H1 (cell line): ENCODE measurements around the gene CXXC4. TPM values are rescaled to one million over a fixed set of nuclear protein-coding genes. Genes with fewer than 3 reads are reported as not detected.

Experiments used
- CTCF ChIA-PET: fragments of 300-600 bp; sonication (Branson Sonifier 250); formaldehyde crosslinking; loops from one replicate; lab custom pipeline; 2021; ENCODE audit not compliant: partially characterized antibody; lab: Charles Lee
- POLR2A ChIA-PET: fragments of 300-600 bp; sonication (Branson Sonifier 250); formaldehyde crosslinking; loops from one replicate; lab custom pipeline; 2021; ENCODE audit warnings: inconsistent platforms; ENCODE audit not compliant: partially characterized antibody; lab: Charles Lee
- DNase-seq, 2 experiments: peaks; one replicate each; pipeline versions ENCODE4 v3.0.0 to v3.0.0-alpha.2; 2010 to 2022; ENCODE audit warnings: low spot score in 2 of 2, low read depth in 1 of 2, mixed read lengths in 1 of 2
- FAIRE-seq: peaks from 2 replicates; lab custom pipeline; 2011; peaks lifted over from hg19 to GRCh38; lab: Jason Lieb, UNC
- H2AFZ ChIP-seq: 2 replicates; pipeline ENCODE4 v1.8.1; 2012; ENCODE audit warnings: low read length, inconsistent platforms
- H2AK5ac ChIP-seq: 2 replicates; pipeline ENCODE4 v1.6.1; 2013; ENCODE audit warnings: low read depth, low read length
- H2BK120ac ChIP-seq: replicated peaks from 2 replicates; pipeline ENCODE3; 2013; ENCODE audit warnings: low read depth, low read length, inconsistent platforms
- H2BK12ac ChIP-seq: 2 replicates; pipeline ENCODE4 v1.6.1; 2013; ENCODE audit warnings: low read depth, low read length
- H2BK15ac ChIP-seq: 2 replicates; pipeline ENCODE4 v1.6.1; 2013; ENCODE audit warnings: low read length
- H2BK20ac ChIP-seq: 2 replicates; pipeline ENCODE4 v1.6.1; 2013; ENCODE audit warnings: low read length
- H2BK5ac ChIP-seq: 2 replicates; pipeline ENCODE4 v1.6.1; 2013; ENCODE audit warnings: low read depth, low read length
- H3K14ac ChIP-seq: 2 replicates; pipeline ENCODE4 v1.6.1; 2013; ENCODE audit warnings: inconsistent platforms; ENCODE audit not compliant: insufficient read length
- H3K18ac ChIP-seq: 2 replicates; pipeline ENCODE4 v1.6.1; 2013; ENCODE audit warnings: low read length; ENCODE audit errors: extremely low read depth
- H3K23ac ChIP-seq: 2 replicates; pipeline ENCODE4 v1.6.1; 2013; ENCODE audit warnings: inconsistent platforms; ENCODE audit not compliant: insufficient read length
- H3K23me2 ChIP-seq: 2 replicates; pipeline ENCODE4 v1.6.1; 2013; ENCODE audit warnings: low read depth, low read length
- H3K27ac ChIP-seq: 2 replicates; pipeline ENCODE4 v1.6.1; 2011; ENCODE audit warnings: low read depth, low read length, inconsistent platforms
- H3K27me3 ChIP-seq, 4 experiments: replicated peaks in 1 of 4; 1 replicate in 1 of 4; 2 replicates in 3 of 4; pipeline versions ENCODE4 v1.6.1 to v1.8.1; 2011 to 2013; ENCODE audit warnings: low read length in 3 of 4, mild to moderate bottlenecking in 3 of 4, inconsistent platforms in 2 of 4, mixed read lengths in 2 of 4, moderate library complexity in 1 of 4; ENCODE audit not compliant: control insufficient read depth in 3 of 4, insufficient read depth in 3 of 4; ENCODE audit errors: extremely low read depth in 1 of 4
- H3K36me3 ChIP-seq, 4 experiments: 2 replicates each; pipeline versions ENCODE4 v1.6.1 to v1.8.1; 2011 to 2013; ENCODE audit warnings: mild to moderate bottlenecking in 4 of 4, low read length in 3 of 4, moderate library complexity in 2 of 4, control low read depth in 1 of 4, inconsistent platforms in 1 of 4; ENCODE audit not compliant: insufficient read depth in 4 of 4, control insufficient read depth in 2 of 4
- H3K4ac ChIP-seq: replicated peaks from 2 replicates; pipeline ENCODE3; 2013; ENCODE audit warnings: low read length, low read depth, mixed read lengths, inconsistent platforms; ENCODE audit not compliant: insufficient read length
- H3K4me1 ChIP-seq, 4 experiments: replicated peaks in 1 of 4; 1 replicate in 1 of 4; 2 replicates in 3 of 4; pipeline versions ENCODE4 v1.6.1 to v1.8.1; 2011 to 2013; ENCODE audit warnings: low read length in 3 of 4, inconsistent platforms in 2 of 4, mixed read lengths in 1 of 4; ENCODE audit not compliant: insufficient read depth in 4 of 4, control insufficient read depth in 3 of 4
- H3K4me2 ChIP-seq, 2 experiments: 2 replicates each; pipeline versions ENCODE4 v1.6.1 to v1.8.1; 2011 to 2013; ENCODE audit warnings: low read depth in 2 of 2, low read length in 2 of 2, control low read depth in 1 of 2, inconsistent platforms in 1 of 2, mild to moderate bottlenecking in 1 of 2; ENCODE audit not compliant: insufficient read depth in 1 of 2
- H3K4me3 ChIP-seq, 4 experiments: fragments of 200-600, 300-600 bp in 1 of 4; sonication (generic), shearing (Covaris generic), sonication (Bioruptor Twin) in 1 of 4; 2 replicates each; pipeline versions ENCODE4 v1.5.1 to v1.8.1; 2011 to 2016; ENCODE audit warnings: low read length in 4 of 4, low read depth in 3 of 4, control low read depth in 2 of 4, inconsistent platforms in 2 of 4, mild to moderate bottlenecking in 2 of 4, mixed read lengths in 1 of 4, moderate library complexity in 1 of 4; ENCODE audit not compliant: insufficient read depth in 2 of 4; ENCODE audit errors: extremely low read depth in 1 of 4
- H3K56ac ChIP-seq: replicated peaks from 2 replicates; pipeline ENCODE3; 2013; ENCODE audit warnings: low read depth, mild to moderate bottlenecking, mixed read lengths, low read length, inconsistent platforms; ENCODE audit not compliant: insufficient read length
- H3K79me1 ChIP-seq: 2 replicates; pipeline ENCODE4 v1.6.1; 2013; ENCODE audit warnings: low read depth, low read length, control low read depth
- H3K79me2 ChIP-seq, 2 experiments: 2 replicates each; pipeline versions ENCODE4 v1.6.1 to v1.8.1; 2012 to 2013; ENCODE audit warnings: low read length in 2 of 2, mild to moderate bottlenecking in 2 of 2, inconsistent platforms in 1 of 2; ENCODE audit not compliant: insufficient read depth in 2 of 2, control insufficient read depth in 1 of 2
- H3K9ac ChIP-seq, 4 experiments: replicated peaks in 1 of 4; 1 replicate in 1 of 4; 2 replicates in 3 of 4; pipeline versions ENCODE4 v1.6.1 to v1.8.1; 2011 to 2013; ENCODE audit warnings: low read depth in 3 of 4, low read length in 3 of 4, control low read depth in 2 of 4, mild to moderate bottlenecking in 2 of 4, moderate library complexity in 2 of 4, inconsistent platforms in 1 of 4; ENCODE audit errors: extremely low read depth in 1 of 4
- H3K9me3 ChIP-seq, 2 experiments: 2 replicates each; pipeline versions ENCODE4 v1.6.1 to v1.8.1; 2012 to 2013; ENCODE audit warnings: mild to moderate bottlenecking in 2 of 2, moderate library complexity in 2 of 2, control low read depth in 1 of 2, inconsistent platforms in 1 of 2, low read depth in 1 of 2, low read length in 1 of 2, mixed read lengths in 1 of 2; ENCODE audit not compliant: insufficient read depth in 2 of 2
- H4K20me1 ChIP-seq, 2 experiments: replicated peaks in 1 of 2; 2 replicates each; pipeline versions ENCODE3 to v1.8.1; 2011 to 2013; ENCODE audit warnings: inconsistent platforms in 2 of 2, low read length in 2 of 2, mild to moderate bottlenecking in 1 of 2; ENCODE audit not compliant: insufficient read depth in 2 of 2, control insufficient read depth in 1 of 2
- H4K5ac ChIP-seq: 2 replicates; pipeline ENCODE4 v1.6.1; 2013; ENCODE audit warnings: low read length, low read depth, mixed read lengths, inconsistent platforms; ENCODE audit not compliant: insufficient read length
- H4K8ac ChIP-seq: 2 replicates; pipeline ENCODE4 v1.8.0; 2013; ENCODE audit warnings: mild to moderate bottlenecking, moderate library complexity, low read length, inconsistent platforms; ENCODE audit not compliant: insufficient read depth; ENCODE audit errors: extremely low read depth
- H4K91ac ChIP-seq: replicated peaks from 2 replicates; pipeline ENCODE3; 2013; ENCODE audit warnings: low read length, mixed read lengths, inconsistent platforms; ENCODE audit not compliant: insufficient read length
- CBX5 ChIP-seq: fragments of 300-800, 300-1000 bp; sonication (generic); IDR thresholded peaks from 2 replicates; pipeline ENCODE4 v1.7.1; 2016; ENCODE audit warnings: antibody characterized with exemption, low read length, low read depth
- RAD21 ChIP-seq, 2 experiments: IDR thresholded peaks in 1 of 2; conservative IDR thresholded peaks in 1 of 2; 2 replicates each; pipeline ENCODE4 v1.6.1; 2011; ENCODE audit warnings: low read depth in 2 of 2, low read length in 2 of 2, improper control_type of control experiment in 1 of 2, inconsistent platforms in 1 of 2, mild to moderate bottlenecking in 1 of 2, moderate library complexity in 1 of 2
- SIX5 ChIP-seq: IDR thresholded peaks from 2 replicates; pipeline ENCODE4 v1.6.1; 2011; ENCODE audit warnings: mild to moderate bottlenecking, low read depth, low read length
- WGBS, 2 experiments: shearing (Covaris generic) in 1 of 2; methylation state at CpG; one replicate each; pipeline versions ENCODE4 v1.1.6 to v1.1.7; 2013 to 2015; ENCODE audit warnings: low lambda C conversion rate in 2 of 2, mixed read lengths in 2 of 2, inconsistent platforms in 1 of 2, low coverage in 1 of 2, missing lambda C conversion rate in 1 of 2; ENCODE audit not compliant: insufficient replicate concordance in 2 of 2, insufficient coverage in 1 of 2, insufficient read length in 1 of 2; ENCODE audit errors: extremely low coverage in 1 of 2, missing lambda C conversion rate in 1 of 2; 5-methylcytosine and 5-hydroxymethylcytosine counted together
- polyA plus RNA-seq, 7 experiments: library from polyadenylated mRNA; depleted of rRNA in 3 of 7; stranded (reverse) in 5 of 7; unstranded in 2 of 7; fragments of >200 nt in 5 of 7; fragments of 200-250 nt in 2 of 7; gene quantifications; 1 replicate in 5 of 7; 2 replicates in 1 of 7; 4 replicates in 1 of 7; pipeline versions ENCODE4 v1.2.1 to v1.2.3, GENCODE V29; 2011 to 2013; ENCODE audit warnings: missing spikeins in 2 of 7, mixed read lengths in 2 of 7
- total RNA-seq: library from RNA; stranded (reverse); fragmentation: NEBNext Ultra II Directional; extraction: Animal tissue kit (Norgen Biotek cat#: 25700); gene quantifications from 2 replicates; pipeline ENCODE4 v1.2.1, GENCODE V29; 2021
- TF ChIP-seq, protein P1 (sequence below), 3 experiments: IDR thresholded peaks; 1 replicate in 2 of 3; 2 replicates in 1 of 3; pipeline versions ENCODE4 v1.5.1 to v1.6.1; 2011; ENCODE audit warnings: low read length in 3 of 3, mild to moderate bottlenecking in 3 of 3, inconsistent platforms in 2 of 3, low read depth in 1 of 3, moderate library complexity in 1 of 3; ENCODE audit not compliant: insufficient read depth in 1 of 3; ENCODE audit errors: control extremely low read depth in 1 of 3

Gene CXXC4
- total and polyA plus RNA-seq, 2 of the 8 experiments (the other 6 are each of a cell fraction or from before 2014, with no cell fraction given) = 1.3 to 1.8 TPM

DNA sequence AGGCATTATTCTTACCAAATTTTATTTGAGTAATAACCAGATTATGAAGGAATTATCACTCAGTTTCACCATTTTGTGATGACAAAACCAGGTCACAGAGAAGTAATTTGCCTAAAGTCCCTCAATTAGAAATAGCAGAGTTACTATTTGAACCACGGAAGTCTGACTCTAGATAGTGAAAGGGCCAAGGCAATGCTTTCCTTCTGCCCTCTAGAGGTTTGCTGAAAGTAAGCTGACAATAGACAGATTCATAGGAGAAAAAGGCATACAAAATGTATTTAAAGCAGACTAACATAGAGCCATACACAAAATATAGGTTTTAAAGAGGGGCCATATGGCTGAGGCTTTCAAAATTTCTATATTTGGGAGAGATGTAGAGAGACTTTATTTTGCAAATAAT lies 43.1 kb downstream of the CXXC4 start:
- no peak overlapping the region for H3K56ac ChIP-seq
- H3K23ac ChIP-seq = no peak overlapping the region
- H3K4me1 ChIP-seq = peaks cover 0 to 10% (median 0%) of the 10 kb centered on the region in 4 experiments; a peak in 3 of 7 replicates
- H3K27ac ChIP-seq = no peak overlapping the region
- no peak overlapping the region for H3K4me3 ChIP-seq
- H2AK5ac ChIP-seq = no peak overlapping the region
- no peaks in the 10 kb centered on the region for H3K23me2 ChIP-seq
- H2AFZ ChIP-seq = 0 out of 2 replicates have a peak overlapping the region, but pooled peaks have one; percentile 60
- no peaks in the 10 kb centered on the region for H4K20me1 ChIP-seq
- DNase-seq = no peak
- H3K27me3 ChIP-seq = no peaks in the 10 kb centered on the region
- H2BK120ac ChIP-seq = no peak overlapping the region
- ChIA-PET CTCF (interaction anchor here (0.7 to 1.8 kb wide), 11 partner anchors 10 to 419 kb away, joined by 3 to 6 read pairs (median 4); no protein-coding TSS in a partner anchor), POLR2A (no interaction called here)
- H3K36me3 ChIP-seq = no peaks in the 10 kb centered on the region; a peak in 1 of 8 replicates
- H2BK5ac ChIP-seq = no peak overlapping the region
- H3K4me2 ChIP-seq = no peak overlapping the region
- no peaks in the 10 kb centered on the region for H3K79me2 ChIP-seq
- H4K91ac ChIP-seq = no peak overlapping the region
- H3K79me1 ChIP-seq = no peaks in the 10 kb centered on the region
- no peak overlapping the region for H2BK12ac ChIP-seq
- H2BK20ac ChIP-seq = no peak overlapping the region
- no peak for FAIRE-seq
- no peak overlapping the region for H3K4ac ChIP-seq
- no peak overlapping the region for H3K14ac ChIP-seq
- H3K18ac ChIP-seq = no peak overlapping the region
- 40% methylated on average over 1 of the region's 1 CpG; no CpG with 5 or more reads in 1 of the 2 experiments for WGBS, 2 experiments
- H3K9ac ChIP-seq = no peak overlapping the region
- TF ChIP-seq SIX5 (no peak), CBX5 (no peak), RAD21 (IDR thresholded peaks at IDR 0.05 in 1 of 2, conservative IDR thresholded peaks at IDR 0.05 in 1 of 2; ENCODE audit: low read depth in 2 of 2, low read length in 2 of 2) (peak; percentile 52 to 54; a peak in 3 of 4 replicates)
- TF ChIP-seq, protein P1, sequence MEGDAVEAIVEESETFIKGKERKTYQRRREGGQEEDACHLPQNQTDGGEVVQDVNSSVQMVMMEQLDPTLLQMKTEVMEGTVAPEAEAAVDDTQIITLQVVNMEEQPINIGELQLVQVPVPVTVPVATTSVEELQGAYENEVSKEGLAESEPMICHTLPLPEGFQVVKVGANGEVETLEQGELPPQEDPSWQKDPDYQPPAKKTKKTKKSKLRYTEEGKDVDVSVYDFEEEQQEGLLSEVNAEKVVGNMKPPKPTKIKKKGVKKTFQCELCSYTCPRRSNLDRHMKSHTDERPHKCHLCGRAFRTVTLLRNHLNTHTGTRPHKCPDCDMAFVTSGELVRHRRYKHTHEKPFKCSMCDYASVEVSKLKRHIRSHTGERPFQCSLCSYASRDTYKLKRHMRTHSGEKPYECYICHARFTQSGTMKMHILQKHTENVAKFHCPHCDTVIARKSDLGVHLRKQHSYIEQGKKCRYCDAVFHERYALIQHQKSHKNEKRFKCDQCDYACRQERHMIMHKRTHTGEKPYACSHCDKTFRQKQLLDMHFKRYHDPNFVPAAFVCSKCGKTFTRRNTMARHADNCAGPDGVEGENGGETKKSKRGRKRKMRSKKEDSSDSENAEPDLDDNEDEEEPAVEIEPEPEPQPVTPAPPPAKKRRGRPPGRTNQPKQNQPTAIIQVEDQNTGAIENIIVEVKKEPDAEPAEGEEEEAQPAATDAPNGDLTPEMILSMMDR (IDR thresholded peaks at IDR 0.05; ENCODE audit: control extremely low read depth in 1 of 3, insufficient read depth in 1 of 3, low read depth in 1 of 3, low read length in 3 of 3) = peak in 1 of 3 experiments; percentile 48; a peak in 1 of 4 replicates
- H4K5ac ChIP-seq = no peak overlapping the region
- H3K9me3 ChIP-seq = no peaks in the 10 kb centered on the region
- no peak overlapping the region for H2BK15ac ChIP-seq
- H4K8ac ChIP-seq = no peak overlapping the region
